Thoracic aorta (tissue), 2 donors: ENCODE data around the gene LEF1. TPM values are rescaled to one million over a fixed set of nuclear protein-coding genes. Genes with fewer than 3 reads are reported as not detected.

Experiments used
- ATAC-seq: fragments of 150-250 bp; one replicate; pipeline ENCODE4 v1.8.0; 2017; ENCODE audit warnings: low read depth; ENCODE audit not compliant: insufficient number of reproducible peaks, low FRiP score
- DNase-seq: peaks from one replicate; pipeline ENCODE4 v3.0.0-alpha.2; 2020; ENCODE audit warnings: low spot score
- H3K27ac ChIP-seq, 2 donors: fragments of 200-600 bp; sonication (generic); 1 replicate in 1 of 2; 2 replicates in 1 of 2; pipeline ENCODE4 v1.5.1; 2016; ENCODE audit warnings: mild to moderate bottlenecking in 2 of 2, moderate library complexity in 2 of 2
- H3K27me3 ChIP-seq: fragments of 200-600 bp; sonication (generic); replicated peaks from 2 replicates; pipeline ENCODE4 v1.6.0; 2016; ENCODE audit warnings: mild to moderate bottlenecking; ENCODE audit not compliant: insufficient read depth
- H3K36me3 ChIP-seq: fragments of 200-600 bp; sonication (generic); one replicate; pipeline ENCODE4 v1.5.1; 2016
- H3K4me1 ChIP-seq, 2 donors: fragments of 200-600 bp; sonication (generic); 1 replicate in 1 of 2; 2 replicates in 1 of 2; pipeline versions ENCODE4 v1.5.1 to v1.6.0; 2016; ENCODE audit warnings: low read depth in 2 of 2, mild to moderate bottlenecking in 1 of 2; ENCODE audit not compliant: control insufficient read depth in 1 of 2
- H3K4me3 ChIP-seq: fragments of 200-600 bp; sonication (generic); 2 replicates; pipeline ENCODE4 v1.5.1; 2016; ENCODE audit warnings: mild to moderate bottlenecking
- H3K9me3 ChIP-seq: fragments of 200-600 bp; sonication (generic); 2 replicates; pipeline ENCODE4 v1.5.1; 2016
- total RNA-seq, 2 donors: library from RNA; depleted of rRNA; stranded (reverse); fragments of >200 nt; gene quantifications; one replicate each; pipeline versions ENCODE4 v1.1.0 to v1.2.3, GENCODE V29; 2016
- TF ChIP-seq, protein P1 (sequence below): fragments of 200-600 bp; sonication (generic); IDR thresholded peaks from one replicate; pipeline ENCODE4 v1.5.1; 2019; ENCODE audit warnings: antibody characterized with exemption

Gene LEF1
- total RNA-seq, 2 donors from 2014 or later = 0.54 to 3.2 TPM

DNA sequence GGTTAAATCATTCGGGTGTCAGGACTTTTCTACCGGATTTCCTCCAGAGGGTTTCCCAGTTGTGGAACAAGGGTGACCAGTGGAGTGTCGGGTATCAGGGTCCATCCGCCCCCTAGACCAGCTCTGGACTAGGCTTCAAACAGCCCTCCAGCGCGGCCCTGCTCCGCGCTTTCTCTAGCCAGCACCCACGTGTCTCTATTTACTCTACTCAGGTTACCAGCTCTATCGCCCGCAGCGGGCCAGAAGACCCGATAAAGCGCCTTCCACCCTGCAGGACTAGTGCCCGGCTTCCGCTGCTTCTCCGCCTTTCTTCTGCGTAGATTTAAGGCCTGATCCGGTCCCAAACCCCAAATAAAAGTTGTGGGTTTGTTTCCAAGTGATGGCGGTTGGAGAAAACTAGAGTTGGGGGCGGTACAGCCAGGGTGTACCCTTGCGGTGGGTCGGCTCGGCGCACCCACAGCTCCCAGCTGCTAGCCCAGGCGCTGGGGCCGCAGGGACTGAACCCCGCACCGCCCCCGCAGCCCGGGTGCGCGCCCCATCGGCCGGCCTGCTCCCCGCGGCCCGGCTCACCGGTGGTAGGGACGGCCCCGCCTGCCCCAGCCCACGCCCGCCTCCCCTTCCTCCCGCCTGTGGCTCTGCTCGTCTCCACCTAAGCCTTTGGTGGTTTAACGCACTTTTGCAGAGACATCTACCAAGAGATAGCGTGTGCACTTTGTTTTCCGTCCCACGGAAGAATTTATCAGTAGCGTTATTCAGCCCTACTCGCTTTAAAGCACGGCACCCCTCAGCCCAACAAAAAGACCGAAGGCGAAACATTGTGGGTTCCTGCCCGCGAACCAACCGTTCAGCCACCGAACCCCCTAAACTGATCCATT, 2.1 kb downstream of the LEF1 start:
- DNase-seq (no peak), ATAC-seq (no peak)
- peaks cover 12 to 34% of the 10 kb centered on the region in 2 donors for H3K4me1 ChIP-seq
- peaks cover 32% of the 10 kb centered on the region for H3K27me3 ChIP-seq
- H3K9me3 ChIP-seq = no peaks in the 10 kb centered on the region
- peak overlapping the region; percentile 84 for H3K4me3 ChIP-seq
- H3K27ac ChIP-seq = no peak overlapping the region
- TF ChIP-seq, protein P1, sequence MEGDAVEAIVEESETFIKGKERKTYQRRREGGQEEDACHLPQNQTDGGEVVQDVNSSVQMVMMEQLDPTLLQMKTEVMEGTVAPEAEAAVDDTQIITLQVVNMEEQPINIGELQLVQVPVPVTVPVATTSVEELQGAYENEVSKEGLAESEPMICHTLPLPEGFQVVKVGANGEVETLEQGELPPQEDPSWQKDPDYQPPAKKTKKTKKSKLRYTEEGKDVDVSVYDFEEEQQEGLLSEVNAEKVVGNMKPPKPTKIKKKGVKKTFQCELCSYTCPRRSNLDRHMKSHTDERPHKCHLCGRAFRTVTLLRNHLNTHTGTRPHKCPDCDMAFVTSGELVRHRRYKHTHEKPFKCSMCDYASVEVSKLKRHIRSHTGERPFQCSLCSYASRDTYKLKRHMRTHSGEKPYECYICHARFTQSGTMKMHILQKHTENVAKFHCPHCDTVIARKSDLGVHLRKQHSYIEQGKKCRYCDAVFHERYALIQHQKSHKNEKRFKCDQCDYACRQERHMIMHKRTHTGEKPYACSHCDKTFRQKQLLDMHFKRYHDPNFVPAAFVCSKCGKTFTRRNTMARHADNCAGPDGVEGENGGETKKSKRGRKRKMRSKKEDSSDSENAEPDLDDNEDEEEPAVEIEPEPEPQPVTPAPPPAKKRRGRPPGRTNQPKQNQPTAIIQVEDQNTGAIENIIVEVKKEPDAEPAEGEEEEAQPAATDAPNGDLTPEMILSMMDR = no peak
- H3K36me3 ChIP-seq = no peaks in the 10 kb centered on the region

DNA sequence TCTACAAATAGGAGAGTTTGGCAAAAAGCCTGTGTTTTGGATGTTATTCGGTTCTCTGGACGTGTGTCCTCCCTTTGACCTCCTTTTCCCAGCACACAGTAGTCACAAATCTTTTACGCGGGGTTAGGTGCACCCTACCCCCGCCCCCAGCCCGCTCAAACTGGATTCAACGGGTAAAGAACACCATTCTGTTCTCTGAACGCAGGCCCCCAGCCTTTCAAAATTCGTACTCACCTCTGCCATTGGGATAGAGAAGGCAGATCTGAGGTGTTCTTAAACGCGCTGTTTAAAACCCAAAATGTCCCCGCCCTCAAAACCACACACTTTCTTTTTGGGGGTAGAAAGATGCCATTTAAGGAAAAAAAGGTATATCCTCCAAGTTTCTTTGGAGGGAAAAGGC, 2.7 kb downstream of the LEF1 start:
- H3K27me3 ChIP-seq = peaks cover 25% of the 10 kb centered on the region
- ATAC-seq (no peak), DNase-seq (no peak)
- H3K9me3 ChIP-seq = no peaks in the 10 kb centered on the region
- no peak overlapping the region for H3K27ac ChIP-seq
- H3K4me3 ChIP-seq = peak overlapping the region; percentile 84
- TF ChIP-seq, protein P1 = no peak
- no peaks in the 10 kb centered on the region for H3K36me3 ChIP-seq
- peaks cover 12 to 34% of the 10 kb centered on the region in 2 donors for H3K4me1 ChIP-seq

DNA sequence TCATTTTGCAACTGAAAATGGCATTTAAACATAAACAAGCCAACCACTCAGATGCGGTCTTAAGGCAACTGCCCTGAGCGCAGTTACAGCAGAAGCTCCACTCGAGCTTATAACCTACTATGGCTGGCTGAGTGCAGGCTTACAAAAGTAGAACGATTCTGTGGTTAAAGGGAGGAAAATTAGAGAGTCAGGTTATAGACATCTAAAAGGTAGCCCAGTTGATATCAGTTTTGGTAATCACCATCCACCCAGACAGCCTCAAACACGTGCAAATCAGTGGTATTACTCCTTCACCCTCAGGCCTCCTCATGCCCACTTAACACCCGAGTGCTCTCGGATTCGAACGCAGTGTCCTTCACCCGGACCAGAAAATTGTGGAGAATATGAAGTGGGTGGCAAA, 3.1 kb downstream of the LEF1 start:
- H3K4me3 ChIP-seq = no peak overlapping the region
- peaks cover 21% of the 10 kb centered on the region for H3K27me3 ChIP-seq
- no peak overlapping the region for H3K27ac ChIP-seq
- H3K4me1 ChIP-seq = peaks cover 12 to 34% of the 10 kb centered on the region in 2 donors
- ATAC-seq = no peak
- no peaks in the 10 kb centered on the region for H3K9me3 ChIP-seq
- H3K36me3 ChIP-seq = no peaks in the 10 kb centered on the region
- TF ChIP-seq, protein P1 = no peak
- no peak for DNase-seq

DNA sequence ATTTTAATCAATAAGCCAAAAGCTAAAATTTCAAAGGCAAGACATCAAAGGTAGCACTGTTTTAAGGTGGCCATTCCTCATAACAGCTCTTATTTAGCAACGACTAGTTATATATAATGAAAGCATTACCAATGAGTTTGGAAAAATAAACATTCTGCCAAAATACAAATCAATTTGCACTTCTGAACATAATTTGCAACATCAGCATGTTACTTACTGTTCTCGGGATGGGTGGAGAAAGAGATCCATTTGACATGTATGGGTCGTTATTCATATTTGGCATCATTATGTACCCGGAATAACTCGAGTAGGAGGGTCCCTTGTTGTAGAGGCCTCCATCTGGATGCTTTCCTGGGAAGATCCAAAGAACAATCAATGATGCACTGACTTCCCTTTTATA, 5.4 kb downstream of the LEF1 start:
- ATAC-seq (no peak), DNase-seq (no peak)
- no peaks in the 10 kb centered on the region for H3K36me3 ChIP-seq
- H3K9me3 ChIP-seq = no peaks in the 10 kb centered on the region
- TF ChIP-seq, protein P1 = no peak
- no peak overlapping the region for H3K4me3 ChIP-seq
- H3K27me3 ChIP-seq = peaks cover 6% of the 10 kb centered on the region
- no peak overlapping the region for H3K27ac ChIP-seq
- peaks cover 5 to 22% of the 10 kb centered on the region in 2 donors for H3K4me1 ChIP-seq

DNA sequence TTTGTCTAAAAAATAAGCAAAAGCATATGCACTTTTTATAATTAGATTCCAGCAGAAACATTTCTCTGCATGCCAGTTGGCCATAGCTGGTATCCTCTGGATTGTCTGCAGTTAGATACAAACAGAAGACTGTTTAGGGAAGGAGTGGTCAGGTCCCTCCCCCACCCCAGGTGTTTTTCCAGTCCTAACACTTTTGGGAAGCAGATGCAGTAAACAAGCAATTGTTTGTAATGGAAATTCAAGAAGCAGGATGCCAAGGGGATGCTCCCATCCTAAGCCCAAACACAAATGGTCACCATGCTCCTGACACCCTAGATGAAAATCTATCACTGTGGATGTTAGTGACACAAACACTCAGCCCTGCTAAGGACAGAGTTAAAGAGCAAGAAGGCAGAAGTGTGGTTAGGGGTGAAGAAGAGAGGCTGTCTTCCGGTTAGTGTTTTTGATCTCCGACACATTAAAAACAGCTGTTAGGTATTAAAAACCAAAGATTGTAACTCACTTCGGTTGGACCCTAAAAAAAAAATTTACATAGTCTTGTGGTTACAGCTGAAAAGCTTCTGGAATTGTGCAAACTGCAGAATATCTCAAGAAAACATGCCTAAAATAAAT, 7.9 kb downstream of the LEF1 start:
- Histone ChIP-seq H3K4me3 (no peak overlapping the region), H3K27ac (no peak overlapping the region), H3K36me3 (no peaks in the 10 kb centered on the region), H3K4me1 (no peaks in the 10 kb centered on the region), H3K27me3 (peaks cover 6% of the 10 kb centered on the region), H3K9me3 (no peaks in the 10 kb centered on the region)
- no peak for DNase-seq
- ATAC-seq = no peak
- TF ChIP-seq, protein P1 = no peak
